Measurements from ENCODE around the gene ERICH2. TPM values are rescaled to one million over a fixed set of nuclear protein-coding genes. Genes with fewer than 3 reads are reported as not detected.

ERICH2 gene
- polyA plus RNA-seq, 1 of the 3 experiments (the other 2 are of a cell fraction): not detected

DNA sequence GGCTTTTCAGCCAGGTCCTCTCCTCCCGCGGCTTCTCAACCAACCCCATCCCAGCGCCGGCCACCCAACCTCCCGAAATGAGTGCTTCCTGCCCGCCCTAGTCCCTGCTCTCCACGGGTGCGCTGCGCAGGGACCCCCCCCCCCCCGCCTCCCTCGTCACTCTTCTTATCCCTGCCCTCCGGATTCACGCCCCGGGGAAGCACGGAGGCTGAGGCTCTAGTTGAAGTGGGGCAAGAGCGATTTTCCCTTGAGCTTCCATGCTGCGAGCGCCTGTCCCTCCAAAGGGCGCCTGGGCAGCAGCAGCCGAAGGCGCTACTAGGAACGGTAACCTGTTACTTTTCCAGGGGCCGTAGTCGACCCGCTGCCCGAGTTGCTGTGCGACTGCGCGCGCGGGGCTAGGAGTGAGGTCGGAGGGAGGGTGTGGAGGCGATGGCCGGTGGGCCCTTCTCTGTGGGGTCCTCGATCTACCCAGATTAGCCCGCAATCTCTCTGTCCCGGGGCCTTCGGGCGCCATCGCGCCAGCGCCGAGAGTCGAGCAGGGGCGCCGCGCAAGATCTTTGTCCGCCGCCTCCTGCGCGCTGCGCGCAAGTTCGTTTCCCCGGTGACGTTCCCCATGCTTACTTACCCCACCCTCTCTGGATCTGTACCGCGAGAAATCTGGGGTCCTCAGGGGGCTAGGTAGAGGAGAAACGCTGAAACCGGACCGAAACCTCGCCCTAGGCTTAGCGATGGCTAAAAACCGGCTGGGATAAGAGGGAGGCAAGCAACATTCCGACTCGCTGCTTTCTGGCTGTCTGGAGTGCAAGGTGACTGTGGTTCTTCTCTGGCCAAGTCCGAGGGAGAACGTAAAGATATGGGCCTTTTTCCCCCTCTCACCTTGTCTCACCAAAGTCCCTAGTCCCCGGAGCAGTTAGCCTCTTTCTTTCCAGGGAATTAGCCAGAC, 47.2 kb downstream of the ERICH2 start:
- Histone ChIP-seq H4K20me1 (ENCODE audit: insufficient read depth) (no peaks in the 10 kb centered on the region), H3K4me2 (peak overlapping the region; percentile 74), H3K9ac (no peak overlapping the region), H3K79me2 (ENCODE audit: insufficient read depth) (no peaks in the 10 kb centered on the region), H3K4me1 (ENCODE audit: control insufficient read depth in 1 of 2, insufficient read depth in 2 of 2, low read depth in 1 of 2, low read length in 1 of 2) (peaks cover 5 to 33% of the 10 kb centered on the region in 2 experiments; a peak in 2 of 4 replicates), H3K9me3 (no peaks in the 10 kb centered on the region), H3F3A (replicated peaks; ENCODE audit: insufficient read depth) (no peaks in the 10 kb centered on the region), H2AFZ (ENCODE audit: low read depth) (peak overlapping the region; percentile 50), H3K4me3 (ENCODE audit: low read depth in 2 of 2, low read length in 1 of 2) (peak overlapping the region; percentile 34 to 54), H3K36me3 (replicated peaks in 1 of 2; ENCODE audit: control insufficient read depth in 1 of 2, insufficient read depth in 2 of 2, low read length in 1 of 2) (no peaks in the 10 kb centered on the region), H3K9me2 (no peaks in the 10 kb centered on the region), H3K27ac (ENCODE audit: low read depth in 2 of 2, low read length in 1 of 2) (no peak overlapping the region), H3K27me3 (ENCODE audit: insufficient read depth) (peaks cover 96% of the 10 kb centered on the region)
- ChIA-PET POLR2A (no interaction called here), CTCF (interaction anchor here (0.6 to 10.8 kb wide), 29 partner anchors 7 to 589 kb away, joined by 3 to 148 read pairs (median 5); no protein-coding TSS in a partner anchor)
- TF ChIP-seq, protein P1, sequence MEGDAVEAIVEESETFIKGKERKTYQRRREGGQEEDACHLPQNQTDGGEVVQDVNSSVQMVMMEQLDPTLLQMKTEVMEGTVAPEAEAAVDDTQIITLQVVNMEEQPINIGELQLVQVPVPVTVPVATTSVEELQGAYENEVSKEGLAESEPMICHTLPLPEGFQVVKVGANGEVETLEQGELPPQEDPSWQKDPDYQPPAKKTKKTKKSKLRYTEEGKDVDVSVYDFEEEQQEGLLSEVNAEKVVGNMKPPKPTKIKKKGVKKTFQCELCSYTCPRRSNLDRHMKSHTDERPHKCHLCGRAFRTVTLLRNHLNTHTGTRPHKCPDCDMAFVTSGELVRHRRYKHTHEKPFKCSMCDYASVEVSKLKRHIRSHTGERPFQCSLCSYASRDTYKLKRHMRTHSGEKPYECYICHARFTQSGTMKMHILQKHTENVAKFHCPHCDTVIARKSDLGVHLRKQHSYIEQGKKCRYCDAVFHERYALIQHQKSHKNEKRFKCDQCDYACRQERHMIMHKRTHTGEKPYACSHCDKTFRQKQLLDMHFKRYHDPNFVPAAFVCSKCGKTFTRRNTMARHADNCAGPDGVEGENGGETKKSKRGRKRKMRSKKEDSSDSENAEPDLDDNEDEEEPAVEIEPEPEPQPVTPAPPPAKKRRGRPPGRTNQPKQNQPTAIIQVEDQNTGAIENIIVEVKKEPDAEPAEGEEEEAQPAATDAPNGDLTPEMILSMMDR (IDR thresholded peaks at IDR 0.05): no peak
- TF ChIP-seq YY1 (IDR thresholded peaks at IDR 0.05; ENCODE audit: low read depth) (peak; percentile 40; the same call in 1 of the 2 replicates), RFX5 (IDR thresholded peaks at IDR 0.05; ENCODE audit: low read length) (no peak), JUND (IDR thresholded peaks at IDR 0.05) (no peak)
- TF ChIP-seq, protein P2, sequence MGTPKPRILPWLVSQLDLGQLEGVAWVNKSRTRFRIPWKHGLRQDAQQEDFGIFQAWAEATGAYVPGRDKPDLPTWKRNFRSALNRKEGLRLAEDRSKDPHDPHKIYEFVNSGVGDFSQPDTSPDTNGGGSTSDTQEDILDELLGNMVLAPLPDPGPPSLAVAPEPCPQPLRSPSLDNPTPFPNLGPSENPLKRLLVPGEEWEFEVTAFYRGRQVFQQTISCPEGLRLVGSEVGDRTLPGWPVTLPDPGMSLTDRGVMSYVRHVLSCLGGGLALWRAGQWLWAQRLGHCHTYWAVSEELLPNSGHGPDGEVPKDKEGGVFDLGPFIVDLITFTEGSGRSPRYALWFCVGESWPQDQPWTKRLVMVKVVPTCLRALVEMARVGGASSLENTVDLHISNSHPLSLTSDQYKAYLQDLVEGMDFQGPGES (IDR thresholded peaks at IDR 0.05; ENCODE audit: low read depth, low read length): no peak
- TF ChIP-seq, protein P3, sequence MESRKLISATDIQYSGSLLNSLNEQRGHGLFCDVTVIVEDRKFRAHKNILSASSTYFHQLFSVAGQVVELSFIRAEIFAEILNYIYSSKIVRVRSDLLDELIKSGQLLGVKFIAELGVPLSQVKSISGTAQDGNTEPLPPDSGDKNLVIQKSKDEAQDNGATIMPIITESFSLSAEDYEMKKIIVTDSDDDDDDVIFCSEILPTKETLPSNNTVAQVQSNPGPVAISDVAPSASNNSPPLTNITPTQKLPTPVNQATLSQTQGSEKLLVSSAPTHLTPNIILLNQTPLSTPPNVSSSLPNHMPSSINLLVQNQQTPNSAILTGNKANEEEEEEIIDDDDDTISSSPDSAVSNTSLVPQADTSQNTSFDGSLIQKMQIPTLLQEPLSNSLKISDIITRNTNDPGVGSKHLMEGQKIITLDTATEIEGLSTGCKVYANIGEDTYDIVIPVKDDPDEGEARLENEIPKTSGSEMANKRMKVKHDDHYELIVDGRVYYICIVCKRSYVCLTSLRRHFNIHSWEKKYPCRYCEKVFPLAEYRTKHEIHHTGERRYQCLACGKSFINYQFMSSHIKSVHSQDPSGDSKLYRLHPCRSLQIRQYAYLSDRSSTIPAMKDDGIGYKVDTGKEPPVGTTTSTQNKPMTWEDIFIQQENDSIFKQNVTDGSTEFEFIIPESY (IDR thresholded peaks at IDR 0.05; ENCODE audit: borderline replicate concordance, low read depth): no peak
- WGBS (ENCODE audit: low lambda C conversion rate): 0% methylated on average over 21 of the region's 69 CpGs
- peak; percentile 61 for DNase-seq

DNA sequence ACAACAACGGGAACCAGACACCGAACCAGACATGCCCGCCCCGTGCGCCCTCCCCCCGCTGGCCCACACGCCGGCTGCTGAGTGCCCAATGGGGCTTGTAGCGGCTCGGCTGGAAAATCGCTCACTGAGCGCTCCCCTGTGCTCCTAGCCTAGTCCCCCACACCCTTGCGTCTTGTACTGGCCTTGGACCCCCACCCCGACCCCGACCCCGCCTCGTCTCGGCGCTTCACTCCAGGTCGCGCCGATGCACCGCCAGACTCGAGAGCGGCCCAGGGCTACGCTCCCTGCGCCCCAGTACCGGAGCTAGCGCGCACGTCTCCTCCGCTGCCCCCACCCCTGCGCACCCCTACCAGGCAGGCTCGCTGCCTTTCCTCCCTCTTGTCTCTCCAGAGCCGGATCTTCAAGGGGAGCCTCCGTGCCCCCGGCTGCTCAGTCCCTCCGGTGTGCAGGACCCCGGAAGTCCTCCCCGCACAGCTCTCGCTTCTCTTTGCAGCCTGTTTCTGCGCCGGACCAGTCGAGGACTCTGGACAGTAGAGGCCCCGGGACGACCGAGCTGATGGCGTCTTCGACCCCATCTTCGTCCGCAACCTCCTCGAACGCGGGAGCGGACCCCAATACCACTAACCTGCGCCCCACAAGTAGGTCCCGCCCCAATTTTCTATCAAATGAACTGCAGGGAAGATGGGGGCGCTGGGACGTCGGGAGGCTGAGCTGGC, 48.0 kb downstream of the ERICH2 start:
- Histone ChIP-seq H2AFZ (ENCODE audit: low read depth) (no peak overlapping the region), H3K27me3 (ENCODE audit: insufficient read depth) (peaks cover 97% of the 10 kb centered on the region), H3K4me3 (ENCODE audit: low read depth in 2 of 2, low read length in 1 of 2) (peak overlapping the region; percentile 34 to 54; a peak in 2 of 4 replicates), H3K9me3 (no peaks in the 10 kb centered on the region), H3F3A (replicated peaks; ENCODE audit: insufficient read depth) (no peaks in the 10 kb centered on the region), H3K4me2 (peak overlapping the region; percentile 74), H4K20me1 (ENCODE audit: insufficient read depth) (no peaks in the 10 kb centered on the region), H3K9ac (no peak overlapping the region), H3K79me2 (ENCODE audit: insufficient read depth) (no peaks in the 10 kb centered on the region), H3K9me2 (no peaks in the 10 kb centered on the region), H3K4me1 (ENCODE audit: control insufficient read depth in 1 of 2, insufficient read depth in 2 of 2, low read depth in 1 of 2, low read length in 1 of 2) (peaks cover 5 to 40% of the 10 kb centered on the region in 2 experiments; a peak in 2 of 4 replicates), H3K27ac (ENCODE audit: low read depth in 2 of 2, low read length in 1 of 2) (no peak overlapping the region), H3K36me3 (replicated peaks in 1 of 2; ENCODE audit: control insufficient read depth in 1 of 2, insufficient read depth in 2 of 2, low read length in 1 of 2) (no peaks in the 10 kb centered on the region)
- 4% methylated on average over 20 of the region's 60 CpGs for WGBS (ENCODE audit: low lambda C conversion rate)
- no peak for DNase-seq
- ChIA-PET POLR2A (no interaction called here), CTCF (interaction anchor here (0.9 to 10.8 kb wide), 6 partner anchors 48 to 582 kb away, joined by 4 to 148 read pairs (median 9); partner anchors contain the start of gene ERICH2)
- TF ChIP-seq FOXJ3 (CRISPR knock-in tag; IDR thresholded peaks at IDR 0.05) (no peak), NFIC (IDR thresholded peaks at IDR 0.05; ENCODE audit: borderline replicate concordance) (no peak)

All from SK-N-SH (cell line).